Brain microvascular endothelial cell (primary cell): Measurements from ENCODE around the gene ELP4.

Source experiments
- DNase-seq: peaks from one replicate; pipeline ENCODE4 v3.0.0-alpha.2; 2020
- H3K27ac ChIP-seq: fragments of 250-450 bp; sonication (Bioruptor Pico); 2 replicates; pipeline ENCODE4 v1.5.1; 2020; ENCODE audit warnings: mild to moderate bottlenecking, moderate library complexity
- H3K27me3 ChIP-seq: fragments of 250-450 bp; sonication (Bioruptor Pico); replicated peaks from 2 replicates; pipeline ENCODE4 v1.5.1; 2020; ENCODE audit warnings: mild to moderate bottlenecking
- H3K36me3 ChIP-seq: fragments of 250-450 bp; sonication (Bioruptor Pico); replicated peaks from 2 replicates; pipeline ENCODE4 v1.5.1; 2020; ENCODE audit warnings: mild to moderate bottlenecking
- H3K4me3 ChIP-seq: 2 replicates; pipeline ENCODE4 v1.5.1; 2011; ENCODE audit warnings: low read depth, mild to moderate bottlenecking, control low read depth, low read length, moderate library complexity
- in situ Hi-C: cut with HindIII; loops from 2 replicates; pipeline ENCODE4 v1.10.0; 2017; ENCODE audit warnings: low sequenced_read_pairs, low pct_ligation_motif_present
- TF ChIP-seq, protein P1 (sequence below): IDR thresholded peaks from 2 replicates; pipeline ENCODE4 v1.5.1; 2011; ENCODE audit warnings: low read depth, mild to moderate bottlenecking, moderate library complexity, low read length, control low read depth, inconsistent platforms; ENCODE audit errors: missing control alignments

The ELP4 gene

DNA sequence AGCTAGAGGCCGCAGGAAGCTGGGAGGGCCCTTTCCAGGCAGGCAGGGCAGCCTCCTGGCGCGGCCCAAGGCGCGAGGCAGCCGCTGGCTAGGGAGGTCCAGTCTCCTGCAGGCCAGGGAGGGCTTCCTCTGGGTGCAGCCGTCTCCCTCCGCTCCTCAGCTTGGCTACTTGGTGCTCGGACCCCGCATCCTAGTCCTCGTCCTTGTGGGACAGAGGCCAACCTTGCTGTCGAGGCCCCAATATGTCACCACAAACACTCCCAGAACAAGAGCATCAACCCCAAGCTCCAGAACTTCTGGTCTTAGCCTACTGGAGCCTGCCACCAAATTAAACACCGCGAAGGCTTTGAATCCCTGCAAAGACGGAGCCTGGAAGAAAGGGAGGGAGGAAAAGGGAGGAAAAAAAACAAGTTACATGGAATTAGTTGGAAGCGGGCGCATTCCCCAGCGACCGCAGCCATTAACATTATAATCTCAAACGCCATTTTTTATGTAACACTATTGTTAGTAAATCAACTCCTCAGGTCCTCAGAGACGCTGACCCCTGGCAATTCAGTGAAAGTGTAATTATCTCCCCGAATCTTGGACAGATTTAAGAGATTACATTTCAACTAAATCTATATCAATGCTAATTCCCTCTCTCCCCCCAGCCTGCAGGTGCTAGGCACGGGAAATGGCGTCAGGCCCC is 314.2 kb downstream of the ELP4 start:
- Histone ChIP-seq H3K36me3 (no peaks in the 10 kb centered on the region), H3K27me3 (peaks cover 97% of the 10 kb centered on the region), H3K4me3 (no peak overlapping the region), H3K27ac (no peak overlapping the region)
- in situ Hi-C loops, result loop anchor here (10.0 kb wide), 1 partner anchor 611 kb away; the partner anchor contains the start of gene WT1
- TF ChIP-seq, protein P1, sequence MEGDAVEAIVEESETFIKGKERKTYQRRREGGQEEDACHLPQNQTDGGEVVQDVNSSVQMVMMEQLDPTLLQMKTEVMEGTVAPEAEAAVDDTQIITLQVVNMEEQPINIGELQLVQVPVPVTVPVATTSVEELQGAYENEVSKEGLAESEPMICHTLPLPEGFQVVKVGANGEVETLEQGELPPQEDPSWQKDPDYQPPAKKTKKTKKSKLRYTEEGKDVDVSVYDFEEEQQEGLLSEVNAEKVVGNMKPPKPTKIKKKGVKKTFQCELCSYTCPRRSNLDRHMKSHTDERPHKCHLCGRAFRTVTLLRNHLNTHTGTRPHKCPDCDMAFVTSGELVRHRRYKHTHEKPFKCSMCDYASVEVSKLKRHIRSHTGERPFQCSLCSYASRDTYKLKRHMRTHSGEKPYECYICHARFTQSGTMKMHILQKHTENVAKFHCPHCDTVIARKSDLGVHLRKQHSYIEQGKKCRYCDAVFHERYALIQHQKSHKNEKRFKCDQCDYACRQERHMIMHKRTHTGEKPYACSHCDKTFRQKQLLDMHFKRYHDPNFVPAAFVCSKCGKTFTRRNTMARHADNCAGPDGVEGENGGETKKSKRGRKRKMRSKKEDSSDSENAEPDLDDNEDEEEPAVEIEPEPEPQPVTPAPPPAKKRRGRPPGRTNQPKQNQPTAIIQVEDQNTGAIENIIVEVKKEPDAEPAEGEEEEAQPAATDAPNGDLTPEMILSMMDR, result no peak
- DNase-seq, result no peak

DNA sequence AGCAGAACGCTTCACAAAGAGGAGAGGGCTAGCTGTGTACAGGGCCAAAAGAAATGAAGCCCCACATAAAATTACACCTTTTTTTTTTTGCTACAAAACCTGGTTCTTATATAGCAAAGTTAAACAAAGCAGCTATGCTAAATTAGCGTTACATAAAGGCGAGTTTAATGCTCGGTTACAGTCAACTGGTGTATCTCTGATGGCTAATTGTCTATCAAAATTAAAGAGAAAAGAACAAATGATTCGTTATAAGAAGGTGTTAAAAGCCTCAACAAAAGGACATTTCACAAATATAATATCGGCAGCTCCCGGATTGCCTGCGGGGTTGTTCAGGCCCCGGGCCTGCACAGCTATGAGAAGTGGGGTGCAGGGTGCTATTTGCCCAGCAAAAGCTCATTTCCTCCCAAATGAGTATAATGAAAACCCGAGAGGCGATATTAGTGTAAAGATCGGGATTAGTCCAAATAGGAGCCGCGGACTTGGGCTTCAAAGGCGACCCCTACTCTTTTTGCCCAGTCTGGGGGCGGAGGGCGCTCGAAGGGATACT is 314.8 kb downstream of the ELP4 start:
- TF ChIP-seq, protein P1, result no peak
- Histone ChIP-seq H3K4me3 (no peak overlapping the region), H3K36me3 (no peaks in the 10 kb centered on the region), H3K27me3 (peaks cover 99% of the 10 kb centered on the region), H3K27ac (no peak overlapping the region)
- DNase-seq, result no peak
- in situ Hi-C loops, result loop anchor here (10.0 kb wide), 1 partner anchor 610 kb away; the partner anchor contains the start of gene WT1

DNA sequence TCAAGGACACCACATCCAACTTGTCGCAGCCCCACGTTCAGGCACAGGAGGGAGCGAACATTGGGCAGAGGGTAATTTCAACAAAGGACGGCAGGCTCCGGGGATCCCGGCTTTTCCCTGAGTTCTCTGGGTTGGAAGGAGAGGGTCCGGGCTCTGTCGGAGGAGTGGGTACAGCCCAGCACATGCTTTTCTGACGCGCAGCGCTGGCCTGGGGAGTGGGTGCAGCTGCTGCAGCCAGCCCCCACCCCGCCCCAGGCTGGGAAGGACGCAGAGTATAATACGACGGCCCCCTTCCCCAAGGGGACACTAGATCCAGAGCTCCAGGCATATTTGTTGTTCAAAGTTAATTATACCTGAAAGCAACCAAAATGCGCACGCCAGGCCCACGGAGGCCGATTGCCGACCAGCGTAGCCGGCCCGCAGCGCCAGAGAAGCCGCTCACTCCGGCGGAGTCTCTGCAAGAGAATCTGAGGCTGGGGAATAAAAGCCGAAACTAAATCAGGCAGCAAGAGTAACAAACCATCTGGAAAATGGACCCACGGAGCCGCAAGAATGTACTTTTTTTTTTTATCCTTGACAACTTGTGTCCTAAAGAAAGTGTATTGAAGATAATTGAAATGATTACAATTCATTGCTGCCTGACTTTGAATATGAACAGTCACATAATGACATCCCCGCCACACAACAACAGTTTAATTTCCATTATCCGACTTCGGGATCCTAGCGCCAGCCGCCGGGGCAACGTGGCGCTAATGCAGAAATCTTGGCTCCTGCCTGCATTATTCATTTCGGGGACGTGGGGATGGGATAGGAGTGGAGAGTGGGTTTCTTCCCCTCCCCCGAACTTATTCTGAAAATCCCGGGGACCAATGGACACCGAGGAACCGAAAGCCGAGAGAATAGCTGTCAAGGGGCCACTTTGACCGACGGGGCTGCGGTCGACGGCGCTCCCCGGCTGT is 315.6 kb downstream of the ELP4 start:
- Histone ChIP-seq H3K4me3 (no peak overlapping the region), H3K27me3 (peaks cover 95% of the 10 kb centered on the region), H3K27ac (no peak overlapping the region), H3K36me3 (no peaks in the 10 kb centered on the region)
- in situ Hi-C loops, result loop anchor here (10.0 kb wide), 1 partner anchor 610 kb away; the partner anchor contains the start of gene WT1
- DNase-seq, result no peak
- TF ChIP-seq, protein P1, result no peak

DNA sequence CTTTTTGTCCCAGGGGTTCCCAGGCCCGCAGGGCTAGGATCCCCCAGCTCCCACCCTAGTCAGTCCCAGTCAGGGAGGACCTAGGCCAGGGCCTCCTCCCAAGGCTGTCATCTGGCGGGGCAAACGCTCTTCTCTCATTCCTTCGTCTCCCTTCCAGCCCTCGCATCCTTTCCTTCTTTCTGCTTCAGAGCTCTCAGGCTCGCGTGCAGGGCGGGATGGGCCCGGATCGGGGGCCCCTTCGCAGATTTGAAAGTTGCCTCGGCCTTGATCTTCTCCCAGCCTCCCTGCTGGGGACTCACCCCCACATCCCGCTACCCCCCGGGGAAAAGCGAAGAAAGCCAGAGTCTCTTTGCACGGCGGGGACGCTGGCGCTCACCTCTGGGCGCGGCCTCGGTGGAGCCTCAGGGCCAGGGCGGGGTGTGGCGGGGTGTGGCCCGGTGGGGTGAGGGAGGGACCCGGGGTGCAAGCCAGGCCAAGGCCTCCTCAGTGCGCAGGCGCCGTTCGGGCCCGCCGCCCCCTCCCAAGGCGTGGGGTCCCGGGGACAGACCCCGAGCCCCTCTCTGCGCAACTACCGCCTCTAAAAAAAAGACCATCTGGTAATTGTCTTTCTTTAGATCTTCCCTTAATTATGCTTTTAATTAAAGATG is 316.4 kb downstream of the ELP4 start:
- Histone ChIP-seq H3K36me3 (no peaks in the 10 kb centered on the region), H3K27ac (no peak overlapping the region), H3K4me3 (no peak overlapping the region), H3K27me3 (peaks cover 91% of the 10 kb centered on the region)
- in situ Hi-C loops, result loop anchor here (10.0 kb wide), 1 partner anchor 609 kb away; the partner anchor contains the start of gene WT1
- DNase-seq, result no peak
- TF ChIP-seq, protein P1, result no peak
